Kidney (tissue), 14 donors: Measurements from ENCODE around the gene MAN2A2. TPM values are rescaled to one million over a fixed set of nuclear protein-coding genes. Genes with fewer than 3 reads are reported as not detected.
A peak's percentile ranks its signal among the peaks of the same experiment; 100 is the strongest.

Experiments
- DNase-seq, 5 donors: peaks; one replicate each; pipeline ENCODE4 v3.0.0-alpha.2; 2013 to 2020
- FAIRE-seq: peaks from 2 replicates; lab custom pipeline; 2012; peaks lifted over from hg19 to GRCh38; lab: Jason Lieb, UNC
- H3K27ac ChIP-seq, 2 donors: one replicate each; pipeline ENCODE4 v1.7.0; 2013; ENCODE audit warnings: low read depth in 2 of 2, low read length in 2 of 2, inconsistent platforms in 1 of 2
- H3K27me3 ChIP-seq: one replicate; pipeline ENCODE4 v1.7.1; 2013; ENCODE audit warnings: low read length, inconsistent platforms; ENCODE audit not compliant: control insufficient read depth, insufficient read depth
- H3K36me3 ChIP-seq, 3 donors: one replicate each; pipeline versions ENCODE4 v1.7.0 to v1.7.1; 2013; ENCODE audit warnings: low read length in 3 of 3, control low read depth in 1 of 3, inconsistent platforms in 1 of 3; ENCODE audit not compliant: insufficient read depth in 3 of 3, control insufficient read depth in 2 of 3
- H3K4me1 ChIP-seq, 3 donors: one replicate each; pipeline versions ENCODE4 v1.7.0 to v1.7.1; 2013; ENCODE audit warnings: low read length in 3 of 3, inconsistent platforms in 1 of 3, low read depth in 1 of 3; ENCODE audit not compliant: control insufficient read depth in 2 of 3, insufficient read depth in 2 of 3
- H3K4me3 ChIP-seq, 3 donors: one replicate each; pipeline versions ENCODE4 v1.7.0 to v1.8.1; 2013; ENCODE audit warnings: low read length in 3 of 3, control low read depth in 1 of 3, inconsistent platforms in 1 of 3
- H3K9ac ChIP-seq, 3 donors: one replicate each; pipeline versions ENCODE4 v1.7.0 to v1.7.1; 2013; ENCODE audit warnings: low read length in 3 of 3, control low read depth in 1 of 3, inconsistent platforms in 1 of 3
- H3K9me3 ChIP-seq, 3 donors: one replicate each; pipeline versions ENCODE4 v1.7.0 to v1.7.1; 2013; ENCODE audit warnings: low read length in 3 of 3, control low read depth in 1 of 3, inconsistent platforms in 1 of 3; ENCODE audit not compliant: control insufficient read depth in 2 of 3, insufficient read depth in 1 of 3
- CTCF ChIP-seq: IDR thresholded peaks from 3 replicates; pipeline ENCODE4 v1.5.1; 2012; ENCODE audit warnings: mild to moderate bottlenecking, moderate library complexity, borderline replicate concordance; ENCODE audit not compliant: insufficient read depth; ENCODE audit errors: extremely low read depth
- intact Hi-C: fragments of 100-400 bp; cut with DNase I; formaldehyde crosslinking; loops from one replicate; pipeline ENCODE4 v1.11.1; 2022
- polyA plus RNA-seq: library from polyadenylated mRNA; stranded (reverse); fragments of 350-450 nt; fragmentation: Illumina TruSeq; extraction: RNeasy Lipid Tissue Mini Kit (QIAGEN cat#74804); gene quantifications from one replicate; pipeline ENCODE4 v1.2.3, GENCODE V29; 2014; ENCODE audit warnings: low read depth, low replicate concordance; ENCODE audit not compliant: insufficient read depth
- total RNA-seq: library from RNA; stranded (reverse); fragmentation: NEBNext Ultra II Directional; extraction: Animal tissue kit (Norgen Biotek cat#: 25700); gene quantifications from one replicate; pipeline ENCODE4 v1.2.1, GENCODE V29; 2021
- donor health status: control.
- donor health status: control.
- donor health status: control.
- donor health status: control.
- donor health status: control.
- donor health status: DM: yes; HTN: yes; CAD: no.
- donor health status: Normal renal cell carcinoma (clear cell type).

Gene MAN2A2
- total and polyA plus RNA-seq, 2 donors from 2014 or later, result 11.4 to 56.3 TPM

GRCh38 chr15:90901175-90902039, 1.7 kb upstream of the MAN2A2 start:
- H3K4me1 ChIP-seq, result peaks cover 0 to 13% (median 13%) of the 10 kb centered on the region in 3 donors
- no peaks in the 10 kb centered on the region for H3K9me3 ChIP-seq
- H3K27me3 ChIP-seq, result no peaks in the 10 kb centered on the region
- TF ChIP-seq CTCF, result no peak
- peaks cover 0 to 14% (median 12%) of the 10 kb centered on the region in 3 donors for H3K36me3 ChIP-seq
- no peak for FAIRE-seq
- intact Hi-C loops, result no loop called here
- peak overlapping the region; percentile 92 to 93 for H3K27ac ChIP-seq
- DNase-seq, result peak in 3 of 5 donors; percentile 41 to 52 (median 43)
- H3K4me3 ChIP-seq, result peak overlapping the region in 2 of 3 donors; percentile 73 to 74
- peak overlapping the region in 2 of 3 donors; percentile 54 to 95 for H3K9ac ChIP-seq

DNA sequence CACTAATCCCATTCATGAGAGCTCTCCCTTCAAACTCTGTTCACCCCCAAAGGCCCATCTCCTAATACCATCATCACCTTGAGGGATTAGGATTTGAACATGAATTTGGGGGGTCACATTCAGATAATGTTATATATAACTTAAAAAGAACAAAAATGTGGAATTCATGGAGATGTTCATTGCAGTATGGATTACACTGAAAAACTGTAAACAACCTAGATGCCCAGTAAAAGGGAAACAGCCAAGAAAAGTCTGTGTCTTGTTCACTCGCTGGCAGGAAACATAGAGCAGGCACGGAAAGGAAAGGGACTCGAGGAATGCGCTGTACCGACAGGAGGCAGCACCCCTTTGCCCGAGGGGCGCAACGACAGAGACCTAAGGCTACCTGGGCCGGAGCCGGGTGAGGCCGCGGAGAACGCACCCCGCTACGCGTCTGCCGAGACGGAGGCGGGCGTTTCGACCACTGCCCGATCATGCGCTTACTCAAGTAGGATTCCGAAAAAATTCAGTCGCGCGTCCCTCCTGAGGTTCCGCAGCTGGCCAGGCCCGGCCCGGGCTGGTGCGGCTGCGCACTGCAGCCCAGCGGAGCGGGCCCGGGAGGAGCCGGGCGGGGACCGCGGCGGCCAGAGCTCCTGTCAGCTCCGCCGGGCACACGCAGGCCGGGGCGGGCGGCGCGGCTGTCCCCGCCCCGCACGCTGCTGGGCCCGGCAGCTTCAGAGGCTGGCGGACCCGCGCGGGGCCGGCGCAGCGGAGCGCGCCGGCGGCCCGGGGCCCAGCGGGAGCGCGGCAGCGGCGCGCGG, 862 bp upstream of the MAN2A2 start:
- DNase-seq (peak; percentile 83 to 92 (median 90)), FAIRE-seq (no peak)
- Histone ChIP-seq H3K27ac (peak overlapping the region; percentile 92 to 93), H3K9me3 (no peaks in the 10 kb centered on the region), H3K36me3 (peaks cover 0 to 22% (median 20%) of the 10 kb centered on the region in 3 donors), H3K4me1 (peaks cover 0 to 13% (median 13%) of the 10 kb centered on the region in 3 donors), H3K27me3 (no peaks in the 10 kb centered on the region), H3K9ac (peak overlapping the region; percentile 54 to 95 (median 66)), H3K4me3 (peak overlapping the region; percentile 73 to 78 (median 74))
- intact Hi-C loops, result no loop called here
- peak; percentile 54 for TF ChIP-seq CTCF

DNA sequence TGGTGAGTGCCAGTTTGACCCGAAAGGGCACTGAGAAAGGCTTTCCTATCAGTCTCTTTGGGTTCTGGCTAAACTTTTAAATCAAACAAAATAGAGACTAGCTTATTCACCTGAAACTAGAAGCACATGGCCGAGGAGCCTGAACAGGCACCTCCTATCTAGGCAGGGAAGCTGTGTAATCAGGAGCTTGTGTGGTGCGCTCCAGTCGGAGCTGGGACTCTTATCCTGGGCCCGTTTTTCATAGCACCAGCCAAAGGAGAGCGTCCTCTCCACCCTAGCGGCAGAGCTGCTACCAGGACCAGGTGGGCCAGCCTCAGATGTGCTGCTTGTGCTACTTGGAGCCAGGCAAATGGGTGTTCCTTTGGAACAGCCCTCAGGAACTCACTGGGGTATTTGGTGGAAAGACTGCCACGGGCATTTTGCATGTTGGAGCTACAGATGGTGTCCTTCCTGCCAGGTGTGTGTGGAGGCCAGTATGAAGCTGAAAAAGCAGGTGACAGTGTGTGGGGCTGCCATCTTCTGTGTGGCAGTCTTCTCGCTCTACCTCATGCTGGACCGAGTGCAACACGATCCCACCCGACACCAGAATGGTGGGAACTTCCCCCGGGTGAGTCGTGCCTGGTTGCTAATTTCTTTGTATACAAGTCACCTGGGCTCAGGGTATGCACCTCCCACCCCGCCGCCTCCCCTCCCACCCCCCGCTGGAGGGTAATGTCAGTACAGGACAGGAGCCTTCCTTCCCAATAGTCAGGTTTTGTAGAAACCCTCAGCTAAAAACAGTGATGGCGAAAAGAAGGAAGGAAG, 833 bp downstream of the MAN2A2 start:
- Histone ChIP-seq H3K4me1 (peaks cover 0 to 13% (median 13%) of the 10 kb centered on the region in 3 donors), H3K36me3 (peaks cover 0 to 31% (median 28%) of the 10 kb centered on the region in 3 donors), H3K4me3 (peak overlapping the region; percentile 57 to 75 (median 74)), H3K9me3 (no peaks in the 10 kb centered on the region), H3K9ac (peak overlapping the region in 2 of 3 donors; percentile 80 to 94), H3K27ac (peak overlapping the region; percentile 76 to 88), H3K27me3 (no peaks in the 10 kb centered on the region)
- intact Hi-C loops, result no loop called here
- peak; percentile 5 for TF ChIP-seq CTCF
- DNase-seq (peak; percentile 54 to 74 (median 59)), FAIRE-seq (no peak)
